HCT116 (cell line): Measurements from ENCODE around the gene GRHL1. TPM values are rescaled to one million over a fixed set of nuclear protein-coding genes. Genes with fewer than 3 reads are reported as not detected.

Experiments used
- ATAC-seq: fragments of 200-7000 bp; cut with Tn5 transposase; 2 replicates; pipeline ENCODE4 v1.9.1; 2020; ENCODE audit warnings: mild to moderate bottlenecking, moderate library complexity
- BruUV-seq: library from RNA; stranded (reverse); fragments of 400-500 nt; replicated peaks from 2 replicates; lab custom pipeline; 2021; lab: Mats Ljungman, UMichigan
- CTCF ChIA-PET: fragments of 300-600 bp; sonication (Branson Sonifier 250); formaldehyde crosslinking; loops from one replicate; lab custom pipeline; 2021; ENCODE audit warnings: antibody characterized with exemption; lab: Charles Lee
- POLR2A ChIA-PET: fragments of 300-600, 350-600 bp; sonication (Branson Sonifier 250); formaldehyde crosslinking; loops from one replicate; lab custom pipeline; 2021; ENCODE audit warnings: antibody characterized with exemption; lab: Charles Lee
- RAD21 ChIA-PET, 2 experiments: fragments of 300-600 bp; sonication (Branson Sonifier 250); formaldehyde crosslinking; loops; one replicate each; lab custom pipeline; 2023; ENCODE audit warnings: low total read pairs in 2 of 2; ENCODE audit not compliant: uncharacterized antibody in 2 of 2, unreplicated experiment in 2 of 2, low non-redundant PET in 1 of 2; lab: Charles Lee
- DNase-seq: peaks from one replicate; pipeline ENCODE4 v3.0.0-alpha.2; 2010; ENCODE audit warnings: low read depth, low spot score
- H2AFZ ChIP-seq: fragments of 200-600 bp; shearing (Covaris generic), sonication (generic); 2 replicates; pipeline ENCODE4 v1.6.1; 2017; ENCODE audit warnings: low read depth, mixed run types, mixed read lengths, antibody characterized with exemption, low read length; ENCODE audit not compliant: poor library complexity, severe bottlenecking
- H3K27ac ChIP-seq: 2 replicates; pipeline ENCODE4 v1.5.1; 2012; ENCODE audit warnings: low read depth, low read length
- H3K27me3 ChIP-seq: fragments of 200-600 bp; sonication (generic); 2 replicates; pipeline ENCODE4 v1.6.1; 2016; ENCODE audit warnings: mixed run types, low read length, mixed read lengths; ENCODE audit not compliant: insufficient read depth
- H3K36me3 ChIP-seq, 2 experiments: fragments of 200-500 bp in 1 of 2; fragments of 200-600 bp in 1 of 2; sonication (Bioruptor generic) in 1 of 2; sonication (generic) in 1 of 2; 2 replicates each; pipeline versions ENCODE4 v1.5.1 to v1.6.1; 2014 to 2016; ENCODE audit warnings: low read length in 2 of 2, inconsistent platforms in 1 of 2, mixed read lengths in 1 of 2, mixed run types in 1 of 2; ENCODE audit not compliant: insufficient read depth in 2 of 2, control insufficient read depth in 1 of 2
- H3K4me1 ChIP-seq, 2 experiments: fragments of 200-600 bp in 1 of 2; sonication (generic) in 1 of 2; 2 replicates each; pipeline versions ENCODE4 v1.5.1 to v1.6.1; 2012 to 2017; ENCODE audit warnings: low read length in 2 of 2, inconsistent platforms in 1 of 2, mild to moderate bottlenecking in 1 of 2, mixed read lengths in 1 of 2, mixed run types in 1 of 2, moderate library complexity in 1 of 2; ENCODE audit not compliant: insufficient read depth in 2 of 2, control insufficient read depth in 1 of 2
- H3K4me2 ChIP-seq: fragments of 200-600 bp; sonication (generic); 2 replicates; pipeline ENCODE4 v1.6.1; 2017; ENCODE audit warnings: mixed run types, low read length, mixed read lengths
- H3K4me3 ChIP-seq, 2 experiments: fragments of 200-600 bp in 1 of 2; sonication (generic) in 1 of 2; replicated peaks in 1 of 2; 2 replicates each; pipeline ENCODE4 v1.5.1; 2011 to 2016; ENCODE audit warnings: low read length in 2 of 2, control low read depth in 1 of 2, low read depth in 1 of 2, mild to moderate bottlenecking in 1 of 2, mixed read lengths in 1 of 2, mixed run types in 1 of 2
- H3K79me2 ChIP-seq: fragments of 200-600 bp; sonication (generic); 2 replicates; pipeline ENCODE4 v1.6.1; 2017; ENCODE audit warnings: mild to moderate bottlenecking, mixed run types, low read length, moderate library complexity, mixed read lengths; ENCODE audit not compliant: insufficient read depth
- H3K9ac ChIP-seq: fragments of 200-600 bp; sonication (generic); 2 replicates; pipeline ENCODE4 v1.6.1; 2016; ENCODE audit warnings: low read length, mixed read lengths
- H3K9me2 ChIP-seq: fragments of 200-600 bp; sonication (generic), shearing (Covaris generic); 2 replicates; pipeline ENCODE4 v1.6.1; 2017; ENCODE audit warnings: mixed run types, mild to moderate bottlenecking, moderate library complexity; ENCODE audit not compliant: insufficient read depth
- H3K9me3 ChIP-seq, 2 experiments: fragments of 200-500 bp in 1 of 2; fragments of 200-600 bp in 1 of 2; sonication (Bioruptor generic) in 1 of 2; sonication (generic) in 1 of 2; 2 replicates each; pipeline ENCODE4 v1.6.1; 2014 to 2017; ENCODE audit warnings: low read length in 2 of 2, mixed read lengths in 2 of 2, inconsistent platforms in 1 of 2, low read depth in 1 of 2, mild to moderate bottlenecking in 1 of 2, mixed run types in 1 of 2, moderate library complexity in 1 of 2; ENCODE audit not compliant: control insufficient read depth in 1 of 2, insufficient read depth in 1 of 2
- H4K20me1 ChIP-seq: fragments of 200-600 bp; sonication (generic), shearing (Covaris generic); 2 replicates; pipeline ENCODE4 v1.6.1; 2017; ENCODE audit warnings: mixed run types, mild to moderate bottlenecking, moderate library complexity; ENCODE audit not compliant: insufficient read depth
- ATF3 ChIP-seq: IDR thresholded peaks from 2 replicates; pipeline ENCODE4 v1.6.1; 2012
- CBX3 ChIP-seq: IDR thresholded peaks from 2 replicates; pipeline ENCODE4 v1.6.1; 2012; ENCODE audit warnings: low read depth
- CEBPB ChIP-seq: IDR thresholded peaks from 2 replicates; pipeline ENCODE4 v1.6.1; 2012; ENCODE audit warnings: low read depth
- CTCF ChIP-seq, 3 experiments: fragments of 200-600 bp in 1 of 3; sonication (generic) in 1 of 3; IDR thresholded peaks in 2 of 3; conservative IDR thresholded peaks in 1 of 3; 2 replicates each; pipeline ENCODE4 v1.5.1; 2012 to 2017; ENCODE audit warnings: low read depth in 2 of 3, low read length in 2 of 3, antibody characterized with exemption in 1 of 3, borderline replicate concordance in 1 of 3, control low read depth in 1 of 3, mild to moderate bottlenecking in 1 of 3, mixed read lengths in 1 of 3, mixed run types in 1 of 3, moderate library complexity in 1 of 3; ENCODE audit not compliant: insufficient read depth in 1 of 3
- EGR1 ChIP-seq: IDR thresholded peaks from 2 replicates; pipeline ENCODE4 v1.6.1; 2012; ENCODE audit warnings: low read depth
- ELF1 ChIP-seq: IDR thresholded peaks from 2 replicates; pipeline ENCODE4 v1.6.1; 2012; ENCODE audit warnings: low read depth, borderline replicate concordance
- EZH2 ChIP-seq: fragments of 200-600 bp; sonication (generic); IDR thresholded peaks from 2 replicates; pipeline ENCODE4 v1.6.1; 2017; ENCODE audit warnings: antibody characterized with exemption, mixed run types
- EZH2phosphoT487 ChIP-seq: fragments of 200-600 bp; IDR thresholded peaks from 2 replicates; pipeline ENCODE4 v1.6.1; 2018; ENCODE audit warnings: antibody characterized with exemption, borderline replicate concordance
- JUND ChIP-seq: IDR thresholded peaks from 2 replicates; pipeline ENCODE4 v1.6.1; 2012
- MAX ChIP-seq: IDR thresholded peaks from 2 replicates; pipeline ENCODE4 v1.6.1; 2012
- POLR2A ChIP-seq: IDR thresholded peaks from 2 replicates; pipeline ENCODE4 v1.7.0; 2011; ENCODE audit warnings: borderline replicate concordance; ENCODE audit not compliant: insufficient read depth, insufficient read length; ENCODE audit errors: extremely low read depth
- RAD21 ChIP-seq: IDR thresholded peaks from 2 replicates; pipeline ENCODE4 v1.6.1; 2012; ENCODE audit warnings: low read depth, mild to moderate bottlenecking
- REST ChIP-seq: IDR thresholded peaks from 2 replicates; pipeline ENCODE4 v1.6.1; 2012; ENCODE audit warnings: low read depth
- SIN3A ChIP-seq: IDR thresholded peaks from 2 replicates; pipeline ENCODE4 v1.6.1; 2012; ENCODE audit warnings: low read depth
- SP1 ChIP-seq: IDR thresholded peaks from 2 replicates; pipeline ENCODE4 v1.6.1; 2012; ENCODE audit warnings: low read depth
- SRF ChIP-seq: IDR thresholded peaks from 2 replicates; pipeline ENCODE4 v1.6.1; 2012; ENCODE audit warnings: low read depth
- TCF7L2 ChIP-seq: IDR thresholded peaks from 2 replicates; pipeline ENCODE4 v1.7.0; 2011; ENCODE audit warnings: borderline replicate concordance, inconsistent platforms; ENCODE audit not compliant: insufficient read depth, insufficient read length; ENCODE audit errors: extremely low read depth
- YY1 ChIP-seq: IDR thresholded peaks from 2 replicates; pipeline ENCODE4 v1.6.1; 2011; ENCODE audit warnings: low read length, low read depth, moderate library complexity, mild to moderate bottlenecking; ENCODE audit not compliant: insufficient replicate concordance; ENCODE audit errors: extremely low read depth
- ZBTB33 ChIP-seq: IDR thresholded peaks from 2 replicates; pipeline ENCODE4 v1.6.1; 2011; ENCODE audit warnings: mild to moderate bottlenecking, low read length, moderate library complexity; ENCODE audit not compliant: insufficient replicate concordance; ENCODE audit errors: extremely low read depth
- ZFX ChIP-seq: fragments of 450-650 bp; IDR thresholded peaks from 2 replicates; pipeline ENCODE4 v1.6.1; 2017
- intact Hi-C: fragments of 100-400 bp; cut with micrococcal nuclease; formaldehyde crosslinking; loops from 2 replicates; pipeline ENCODE4 v1.10.0; 2022
- total RNA-seq: library from RNA; stranded (reverse); gene quantifications from one replicate; pipeline ENCODE4 v1.2.1, GENCODE V29; 2021; ENCODE audit not compliant: unreplicated experiment

Gene GRHL1
- total RNA-seq, 1 experiment from 2014 or later = 8.5 TPM

GRCh38 chr2:9975805-9976447 lies 24.4 kb downstream of the GRHL1 start:
- no peaks in the 10 kb centered on the region for H3K36me3 ChIP-seq
- peak; percentile 92 for DNase-seq
- H3K9me2 ChIP-seq = no peaks in the 10 kb centered on the region
- peak overlapping the region; percentile 84 for H3K4me2 ChIP-seq
- H2AFZ ChIP-seq = no peak overlapping the region
- no peaks in the 10 kb centered on the region for H3K79me2 ChIP-seq
- ATAC-seq = peak; percentile 95
- H4K20me1 ChIP-seq = no peaks in the 10 kb centered on the region
- peak overlapping the region; percentile 56 for H3K27ac ChIP-seq
- TSS peak; percentile 45 for BruUV-seq
- no peaks in the 10 kb centered on the region for H3K9me3 ChIP-seq
- ChIA-PET POLR2A (no interaction called here), CTCF (interaction anchor here (0.7 kb wide), 1 partner anchor 8 kb away, joined by 4 read pairs; no protein-coding TSS in a partner anchor), RAD21 (no interaction called here)
- H3K4me3 ChIP-seq = peak overlapping the region in 1 of 2 experiments; percentile 27; a peak in 2 of 4 replicates
- peaks cover 31 to 35% of the 10 kb centered on the region in 2 experiments for H3K4me1 ChIP-seq
- peak overlapping the region; percentile 17; the same call in 1 of the 2 replicates for H3K9ac ChIP-seq
- no peaks in the 10 kb centered on the region for H3K27me3 ChIP-seq
- intact Hi-C loops = loop anchor here (2.0 kb wide), 1 partner anchor 23 kb away; no protein-coding TSS in a partner anchor
- TF ChIP-seq SIN3A (0 out of 2 replicates have a peak, but pooled peaks have one; percentile 55), SP1 (peak; percentile 94), SRF (peak; percentile 84), ZBTB33 (no peak), MAX (peak; percentile 71), ZFX (no peak), CEBPB (peak; percentile 81), CTCF (IDR thresholded peaks at IDR 0.05 in 2 of 3, conservative IDR thresholded peaks at IDR 0.05 in 1 of 3; ENCODE audit: borderline replicate concordance in 1 of 3, insufficient read depth in 1 of 3, low read depth in 2 of 3, low read length in 2 of 3) (no peak), ELF1 (no peak), EZH2 (no peak), TCF7L2 (peak; percentile 9), RAD21 (no peak), EZH2phosphoT487 (no peak), YY1 (peak; percentile 65), ATF3 (peak; percentile 83; the same call in 1 of the 2 replicates), CBX3 (peak; percentile 91), POLR2A (no peak), EGR1 (peak; percentile 83), JUND (peak; percentile 98), REST (no peak)
